ENCODE measurements around the gene CDKAL1.
A peak's percentile ranks its signal among the peaks of the same experiment; 100 is the strongest.

Gene CDKAL1

DNA sequence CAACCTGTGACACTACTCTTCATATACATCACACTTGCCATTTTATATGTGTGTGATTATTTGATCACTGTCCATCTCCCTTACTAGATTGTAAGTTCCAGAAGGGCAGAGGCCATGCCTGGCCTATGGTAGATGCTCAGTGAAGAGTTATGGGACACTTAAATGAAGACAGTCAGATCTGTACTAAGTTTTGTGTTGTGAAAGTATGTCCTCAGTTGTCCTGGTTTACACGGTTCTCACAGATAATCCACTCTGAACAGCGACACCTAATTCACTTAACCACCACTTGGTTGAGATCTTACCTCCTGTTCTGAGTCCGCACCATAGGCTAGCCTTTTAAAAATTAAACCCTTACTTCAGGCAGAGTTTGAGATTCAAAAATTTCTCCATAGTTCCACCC, 625.2 kb downstream of the CDKAL1 start:
- DNase-seq (ENCODE audit: low spot score) = no peak
- FAIRE-seq = no peak

GRCh38 chr6:21161707-21162106, 627.5 kb downstream of the CDKAL1 start:
- no peak for FAIRE-seq
- no peak for DNase-seq (ENCODE audit: low spot score)

DNA sequence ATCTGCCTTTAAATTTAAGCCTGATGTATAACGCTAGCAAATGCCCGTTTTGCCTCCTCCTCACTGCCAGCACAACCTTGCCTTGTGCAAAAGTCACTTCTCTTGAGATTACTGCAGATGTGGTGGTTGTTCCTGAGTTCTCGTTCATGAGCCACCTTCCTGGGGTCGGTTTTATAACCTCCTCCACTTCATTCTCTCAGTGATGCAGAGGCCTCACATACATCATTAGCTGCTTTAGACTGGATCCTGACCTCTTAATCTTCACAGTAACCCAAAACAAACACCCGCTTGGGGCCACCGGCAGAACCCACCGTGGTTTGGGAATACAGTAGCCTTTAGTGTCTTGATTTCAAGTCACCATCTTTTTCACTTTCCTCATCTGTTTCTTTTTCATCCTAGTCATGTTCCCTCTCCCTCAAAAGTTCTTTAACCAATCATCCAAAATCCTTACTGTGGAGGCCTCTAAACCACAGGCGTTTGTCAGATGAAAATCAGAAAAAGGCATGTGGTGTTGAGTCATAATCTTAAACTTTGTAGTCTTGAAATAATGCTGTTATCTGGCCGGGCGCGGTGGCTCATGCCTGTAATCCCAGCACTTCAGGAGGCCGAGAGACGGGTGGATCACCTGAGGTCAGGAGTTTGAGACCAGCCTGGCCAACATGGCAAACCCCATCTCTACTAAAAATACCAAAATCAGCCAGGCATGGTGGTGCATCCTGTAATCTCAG, 629.0 kb downstream of the CDKAL1 start:
- FAIRE-seq = no peak
- DNase-seq (ENCODE audit: low spot score) = peak; percentile 41

DNA sequence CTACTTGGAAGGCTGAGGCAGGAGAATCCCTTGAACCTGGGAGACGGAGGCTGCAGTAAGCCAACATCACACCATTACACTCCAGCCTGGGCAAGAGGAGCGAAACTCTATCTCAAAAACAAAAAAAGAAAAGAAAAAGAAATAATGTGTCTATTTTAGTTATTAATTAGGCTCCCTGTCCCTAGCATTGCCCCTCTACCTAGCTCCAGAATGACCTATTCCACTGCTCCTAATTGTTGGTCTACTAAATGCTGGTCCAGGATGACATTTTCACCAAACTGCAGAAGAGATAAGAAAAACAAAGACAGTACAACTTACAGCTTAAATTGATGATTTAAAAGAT, 629.6 kb downstream of the CDKAL1 start:
- FAIRE-seq = no peak

DNA sequence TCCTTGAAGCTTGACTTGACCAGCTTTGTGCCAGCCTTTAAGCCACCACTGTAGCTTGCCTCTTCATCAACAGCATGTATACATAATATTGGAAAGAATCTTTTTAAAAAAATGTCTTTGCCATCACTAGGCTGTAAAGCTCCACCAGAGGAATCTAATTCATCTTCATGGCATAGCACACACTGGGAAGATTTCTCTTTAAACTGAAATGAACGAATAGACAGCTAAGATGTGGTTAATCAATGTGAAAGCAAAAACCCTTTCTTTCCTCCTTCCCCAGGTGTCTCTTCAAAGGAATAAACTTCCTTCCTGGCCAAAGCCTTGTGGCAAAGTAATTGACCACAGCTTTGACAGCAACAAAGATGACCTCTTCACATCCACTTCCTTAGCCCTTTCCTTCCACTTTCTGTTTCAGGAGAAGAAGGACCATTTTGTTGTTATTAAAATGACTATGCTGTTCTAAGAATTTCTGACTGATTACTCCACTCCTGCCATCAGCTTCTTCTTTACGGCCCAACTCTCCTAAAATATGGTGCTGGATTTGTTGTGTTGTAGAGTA, 630.6 kb downstream of the CDKAL1 start:
- DNase-seq (ENCODE audit: low spot score) (no peak), FAIRE-seq (no peak)

More for the DNA sequence above, 629.6 kb downstream of the CDKAL1 start:
- no peak for DNase-seq (ENCODE audit: low spot score)

DNA sequence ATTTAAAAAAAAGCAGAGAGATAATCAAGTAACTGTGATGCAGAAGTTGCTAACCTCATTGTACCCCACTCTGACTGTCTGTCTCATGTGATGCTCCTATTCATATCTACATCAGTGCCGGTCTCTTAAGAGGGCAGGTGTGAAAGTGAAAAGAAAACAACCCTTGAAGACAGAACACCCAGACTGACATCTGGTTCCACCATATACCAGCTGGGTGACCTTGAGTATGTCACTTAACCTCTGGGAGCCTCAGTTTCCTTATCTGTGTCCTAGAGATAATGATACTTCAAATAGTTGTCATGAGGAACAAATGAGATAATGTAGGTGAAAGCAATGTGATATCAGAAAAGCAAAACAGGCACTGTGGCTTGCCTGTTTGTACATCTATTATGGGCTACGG, 632.5 kb downstream of the CDKAL1 start:
- DNase-seq (ENCODE audit: low spot score) = no peak
- no peak for FAIRE-seq

GRCh38 chr6:21167790-21168189, 633.5 kb downstream of the CDKAL1 start:
- no peak for DNase-seq (ENCODE audit: low spot score)
- no peak for FAIRE-seq

DNA sequence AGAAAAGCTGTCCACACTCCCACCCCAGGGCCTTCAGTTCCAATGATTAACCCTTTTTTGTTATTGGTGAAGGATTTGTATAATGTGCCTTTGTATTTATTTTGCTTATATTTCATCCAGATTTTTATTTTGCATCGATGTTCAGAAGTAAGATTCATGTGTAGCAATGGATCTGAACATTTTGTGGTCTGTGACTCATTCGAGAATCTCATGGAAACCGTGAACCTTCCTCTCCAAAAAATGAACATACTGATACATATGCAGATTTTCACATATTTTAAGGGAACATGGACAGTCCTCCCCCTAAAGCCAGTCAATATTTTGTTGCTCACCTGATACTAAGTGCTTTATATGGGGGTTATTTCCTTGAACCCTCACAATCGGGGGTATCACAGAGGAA, 637.5 kb downstream of the CDKAL1 start:
- DNase-seq (ENCODE audit: low spot score) = no peak
- no peak for FAIRE-seq

DNA sequence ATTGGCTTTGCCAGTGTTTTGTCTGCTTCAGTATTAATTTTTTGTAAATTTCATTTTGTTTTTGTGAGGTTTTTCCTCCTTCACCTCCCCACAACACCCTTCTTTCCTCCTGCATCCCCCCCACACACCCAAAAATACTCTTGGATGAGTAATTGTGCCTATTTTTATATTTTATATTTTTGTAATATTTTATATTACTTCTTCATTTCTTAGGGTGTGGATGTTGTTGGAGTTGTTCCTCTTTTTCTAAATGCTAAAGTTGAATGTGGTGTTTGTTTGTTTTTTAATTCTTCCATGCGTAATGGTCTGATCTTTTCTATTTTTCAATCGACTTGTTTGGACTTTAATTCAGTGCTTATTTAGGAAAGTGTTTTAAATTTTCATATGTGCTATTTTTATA, 638.8 kb downstream of the CDKAL1 start:
- DNase-seq (ENCODE audit: low spot score) (no peak), FAIRE-seq (no peak)

DNA sequence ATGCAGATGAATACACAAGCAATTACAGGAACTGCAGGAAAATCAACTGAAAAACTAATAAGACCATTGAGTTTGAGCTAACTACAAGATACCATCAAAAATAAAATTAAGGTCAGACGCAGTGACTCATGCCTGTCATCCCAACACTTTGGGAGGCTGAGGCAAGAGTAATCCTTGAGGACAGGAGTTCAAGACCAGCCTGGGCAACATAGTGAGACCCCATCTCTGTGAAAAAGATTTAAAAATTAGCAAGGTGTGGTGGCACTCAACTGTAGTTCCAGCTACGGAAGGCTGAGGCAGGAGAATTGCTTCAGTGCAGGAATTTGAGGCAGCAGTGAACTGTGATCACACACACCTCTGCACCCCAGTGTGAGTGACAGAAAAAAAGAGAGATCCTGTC, 639.4 kb downstream of the CDKAL1 start:
- no peak for FAIRE-seq

DNA sequence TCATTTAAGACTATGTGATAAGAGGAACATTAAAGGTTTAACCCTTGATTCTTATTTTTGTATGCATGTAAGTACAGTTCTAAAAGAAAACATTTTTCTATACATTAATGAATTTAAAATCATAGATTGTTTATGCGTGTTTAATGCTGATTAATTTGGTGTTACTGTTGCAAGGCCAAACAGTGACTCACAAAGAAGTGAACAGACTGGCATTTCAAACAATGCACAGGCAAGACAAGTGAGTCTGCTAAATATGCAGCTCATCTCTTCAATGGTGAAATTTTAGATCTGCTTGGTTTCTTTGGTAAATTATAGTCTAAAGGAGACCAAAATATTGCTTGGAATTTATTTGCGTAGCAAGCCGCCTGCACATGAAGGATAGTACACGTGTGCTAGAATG, 641.9 kb downstream of the CDKAL1 start:
- DNase-seq (ENCODE audit: low spot score) (no peak), FAIRE-seq (no peak)

More for the DNA sequence above, 639.4 kb downstream of the CDKAL1 start:
- no peak for DNase-seq (ENCODE audit: low spot score)

GRCh38 chr6:21180155-21180554, 645.9 kb downstream of the CDKAL1 start:
- no peak for FAIRE-seq

GRCh38 chr6:21180800-21181337, 646.6 kb downstream of the CDKAL1 start:
- FAIRE-seq (no peak), DNase-seq (ENCODE audit: low spot score) (no peak)

More at GRCh38 chr6:21180155-21180554, 645.9 kb downstream of the CDKAL1 start:
- DNase-seq (ENCODE audit: low spot score) = no peak

- DNase-seq (ENCODE audit: low spot score) (no peak), FAIRE-seq (no peak)
Observed at GRCh38 chr6:21181866-21182265, 647.6 kb downstream of the CDKAL1 start.

- DNase-seq (ENCODE audit: low spot score) (no peak), FAIRE-seq (no peak)
Observed at GRCh38 chr6:21182589-21182988, 648.3 kb downstream of the CDKAL1 start.

DNA sequence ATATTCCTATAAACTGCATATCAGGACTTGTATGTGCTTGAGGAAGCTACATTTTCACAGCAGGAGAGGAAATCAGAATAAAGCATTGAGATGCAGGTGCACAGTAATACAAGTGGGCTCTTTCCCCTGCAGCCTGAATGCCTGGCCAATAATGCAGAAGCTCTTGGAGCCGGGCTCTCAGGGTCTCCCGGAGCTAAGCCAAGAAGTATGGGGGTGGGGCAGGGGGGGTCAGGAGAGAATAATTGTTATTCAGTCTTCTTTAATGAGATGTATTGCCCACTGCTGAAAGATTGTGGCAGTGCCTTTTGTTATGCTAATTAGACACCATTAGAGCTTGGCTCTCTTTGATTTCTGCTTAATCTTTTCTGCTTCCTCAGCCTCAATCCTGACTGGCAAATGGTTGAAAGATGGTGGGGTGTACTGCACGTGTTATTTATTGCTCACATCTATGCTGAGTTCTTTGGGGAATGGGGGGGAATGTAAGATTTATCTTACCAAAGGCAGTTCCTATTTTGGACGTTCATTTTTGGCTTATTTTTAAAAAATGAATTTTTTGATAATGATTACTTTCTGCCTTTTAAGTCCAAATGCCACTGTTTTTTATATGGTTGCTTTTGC, 651.7 kb downstream of the CDKAL1 start:
- DNase-seq (ENCODE audit: low spot score) = no peak
- no peak for FAIRE-seq

GRCh38 chr6:21186479-21187055, 652.3 kb downstream of the CDKAL1 start:
- no peak for FAIRE-seq
- no peak for DNase-seq (ENCODE audit: low spot score)

DNA sequence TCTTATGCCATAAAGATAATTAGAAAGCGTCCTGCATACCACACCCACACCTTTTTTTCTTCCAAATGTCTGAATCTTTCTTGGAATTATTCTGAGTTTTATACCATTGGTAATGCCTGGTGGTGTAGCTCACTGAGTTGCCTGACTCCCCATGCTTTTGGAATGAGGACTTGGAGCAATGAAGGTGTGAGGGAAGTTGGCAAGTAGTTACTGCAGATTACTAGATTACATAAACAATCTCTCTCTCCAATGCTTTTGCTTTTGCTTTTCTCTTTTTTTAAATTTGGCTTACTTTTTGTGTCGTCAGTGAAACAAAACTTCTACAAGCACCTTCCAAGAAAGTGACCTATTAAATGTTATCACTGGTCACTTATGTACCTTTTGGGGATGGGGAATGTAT, 653.2 kb downstream of the CDKAL1 start:
- DNase-seq (ENCODE audit: low spot score) (no peak), FAIRE-seq (no peak)

DNA sequence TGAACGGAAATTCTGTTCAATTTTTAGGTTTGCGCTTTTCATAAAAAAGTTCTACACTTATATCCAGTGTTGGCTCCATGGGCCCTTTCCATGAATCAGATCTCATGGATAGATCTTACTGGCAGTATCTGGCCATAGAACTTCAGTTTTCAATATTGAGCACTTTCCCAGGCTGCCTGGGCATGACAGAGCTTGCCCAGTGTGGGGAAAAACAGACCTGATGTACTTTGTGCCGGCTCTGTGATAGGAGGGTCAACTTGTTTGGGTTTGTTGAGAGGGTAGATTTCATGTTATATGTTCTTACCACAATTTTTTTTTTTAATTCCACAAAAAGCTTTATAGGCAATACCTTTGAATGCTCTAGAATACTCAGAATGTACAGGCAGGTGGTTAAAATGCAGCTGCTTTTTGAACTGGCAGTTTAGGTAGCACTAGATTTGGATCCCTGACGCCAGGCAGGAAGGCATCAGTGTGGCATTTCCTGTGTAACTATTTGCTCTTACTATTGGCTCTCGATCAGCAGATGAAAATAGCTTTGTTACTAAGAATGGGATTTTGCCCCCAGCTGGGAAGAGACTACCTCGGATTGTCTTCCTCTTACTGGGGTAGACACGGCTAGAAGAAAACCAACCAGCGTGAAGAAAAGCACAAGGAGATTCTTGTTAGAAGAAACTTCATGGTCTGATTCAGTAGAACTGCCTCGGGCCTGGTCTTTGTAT, 654.4 kb downstream of the CDKAL1 start:
- DNase-seq (ENCODE audit: low spot score) (no peak), FAIRE-seq (no peak)

- FAIRE-seq (no peak), DNase-seq (ENCODE audit: low spot score) (no peak)
Observed at GRCh38 chr6:21189759-21190158, 655.5 kb downstream of the CDKAL1 start.

DNA sequence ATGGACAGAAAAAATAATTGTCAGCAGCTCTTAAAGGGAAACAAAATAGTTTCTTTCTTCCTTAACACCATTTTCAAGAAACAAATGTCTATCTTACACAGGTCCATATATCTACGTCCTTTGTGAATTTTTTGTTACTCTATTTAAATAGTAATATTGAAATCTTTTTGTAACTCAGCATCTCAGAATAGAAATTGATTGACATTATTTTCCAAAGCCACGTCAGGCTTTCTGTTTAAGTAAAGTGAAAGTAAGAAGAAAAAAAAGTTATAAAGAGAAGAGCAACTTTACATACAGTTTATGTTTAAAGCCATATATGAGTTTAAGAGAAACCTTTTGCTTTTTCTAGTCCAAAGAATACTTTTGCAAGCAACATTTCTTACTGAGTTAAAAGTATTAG, 656.4 kb downstream of the CDKAL1 start:
- FAIRE-seq (no peak), DNase-seq (ENCODE audit: low spot score) (no peak)

Data from RCC 7860 (cell line).